Suprapubic skin (tissue), 4 donors: ENCODE measurements around the gene MAN1C1.

ENCODE experiments used
- CTCF ChIP-seq, 2 donors: fragments of 200-600 bp in 1 of 2; fragments of 450-650 bp in 1 of 2; sonication (generic) in 1 of 2; IDR thresholded peaks; one replicate each; pipeline ENCODE4 v1.5.1; 2016 to 2019; ENCODE audit warnings: antibody characterized with exemption in 2 of 2, mild to moderate bottlenecking in 1 of 2, moderate library complexity in 1 of 2
- EP300 ChIP-seq: sonication (generic); formaldehyde crosslinking; IDR thresholded peaks from one replicate; pipeline ENCODE4 v1.6.1; 2017; ENCODE audit warnings: antibody characterized with exemption
- POLR2A ChIP-seq, 2 donors: fragments of 450-650 bp; IDR thresholded peaks; one replicate each; pipeline ENCODE4 v1.6.1; 2017; ENCODE audit warnings: antibody characterized with exemption in 2 of 2, mild to moderate bottlenecking in 2 of 2, moderate library complexity in 2 of 2
- POLR2AphosphoS5 ChIP-seq, 3 donors: sonication (generic); formaldehyde crosslinking; IDR thresholded peaks; one replicate each; pipeline ENCODE4 v1.6.1; 2017; ENCODE audit warnings: antibody characterized with exemption in 3 of 3

- TF ChIP-seq POLR2A (IDR thresholded peaks at IDR 0.05), result no peak
- TF ChIP-seq CTCF (IDR thresholded peaks at IDR 0.05), result no peak
- TF ChIP-seq POLR2AphosphoS5 (IDR thresholded peaks at IDR 0.05), result no peak
- no peak for TF ChIP-seq EP300
Measured at GRCh38 chr1:25634066-25634465, 17.5 kb downstream of the MAN1C1 start.
